ENCODE data around the gene NPIPB8. TPM values are rescaled to one million over a fixed set of nuclear protein-coding genes. Genes with fewer than 3 reads are reported as not detected.
"Not testable (repeated sequence)": the region's sequence is repeated elsewhere in the genome, so short reads cannot be mapped to it uniquely, and the experiment has no call there.

Gene NPIPB8
- polyA plus RNA-seq (2013, experiment 1 of 4): not detected
- 0.27 TPM for polyA plus RNA-seq (2013, experiment 2 of 4)
- polyA plus RNA-seq (2013, experiment 3 of 4): not detected
- polyA plus RNA-seq (2013, experiment 4 of 4): not detected

- not testable (repeated sequence) for H3K4me3 ChIP-seq (ENCODE audit: insufficient read depth, low read depth, low read length); H3K27me3 ChIP-seq (ENCODE audit: control insufficient read depth, insufficient read depth, low read length, poor library complexity, severe bottlenecking)
These were observed at the start of gene NPIPB8 for GRCh38 chr16:28637765-28638164. TSS of gene NPIPB8 (plus strand) at chr16:28638065. CDS start at chr16:28638361, 296 bp downstream.

GRCh38 chr16:28589069-28589468 lies 48.8 kb upstream of the NPIPB8 start:
- Histone ChIP-seq H3K9me3 (ENCODE audit: control insufficient read depth, low read length) (no peaks in the 10 kb centered on the region), H3K4me3 (ENCODE audit: insufficient read depth, low read depth, low read length) (no peak overlapping the region), H3K27ac (ENCODE audit: insufficient read depth, low read depth, low read length, poor library complexity, severe bottlenecking) (no peak overlapping the region), H3K36me3 (ENCODE audit: control insufficient read depth, insufficient read depth, low read length) (peaks cover 17% of the 10 kb centered on the region), H3K4me1 (ENCODE audit: control insufficient read depth, insufficient read depth, low read length) (no peaks in the 10 kb centered on the region), H3K27me3 (ENCODE audit: control insufficient read depth, insufficient read depth, low read length, poor library complexity, severe bottlenecking) (no peaks in the 10 kb centered on the region)
- WGBS, 2 experiments: 90 to 92% methylated on average over 8 of the region's 8 CpGs

More at GRCh38 chr16:28637765-28638164, at the start of gene NPIPB8:
- not testable (repeated sequence) for H3K4me1 ChIP-seq (ENCODE audit: control insufficient read depth, insufficient read depth, low read length); H3K27ac ChIP-seq (ENCODE audit: insufficient read depth, low read depth, low read length, poor library complexity, severe bottlenecking); H3K36me3 ChIP-seq (ENCODE audit: control insufficient read depth, insufficient read depth, low read length); H3K9me3 ChIP-seq (ENCODE audit: control insufficient read depth, low read length)
- no CpG with 5 or more reads among the region's 1 CpG for WGBS, 2 experiments

GRCh38 chr16:28589930-28590329 lies 47.9 kb upstream of the NPIPB8 start:
- H3K4me3 ChIP-seq (ENCODE audit: insufficient read depth, low read depth, low read length): no peak overlapping the region

GRCh38 chr16:28590384-28591340 lies 47.2 kb upstream of the NPIPB8 start:
- Histone ChIP-seq H3K27ac (ENCODE audit: insufficient read depth, low read depth, low read length, poor library complexity, severe bottlenecking) (no peak overlapping the region), H3K27me3 (ENCODE audit: control insufficient read depth, insufficient read depth, low read length, poor library complexity, severe bottlenecking) (no peaks in the 10 kb centered on the region), H3K9me3 (ENCODE audit: control insufficient read depth, low read length) (no peaks in the 10 kb centered on the region), H3K4me3 (ENCODE audit: insufficient read depth, low read depth, low read length) (no peak overlapping the region), H3K4me1 (ENCODE audit: control insufficient read depth, insufficient read depth, low read length) (no peaks in the 10 kb centered on the region), H3K36me3 (ENCODE audit: control insufficient read depth, insufficient read depth, low read length) (peaks cover 12% of the 10 kb centered on the region)
- WGBS, 2 experiments: 93 to 94% methylated on average over 22 of the region's 22 CpGs

More at GRCh38 chr16:28589930-28590329, 47.9 kb upstream of the NPIPB8 start:
- H3K36me3 ChIP-seq (ENCODE audit: control insufficient read depth, insufficient read depth, low read length): peaks cover 17% of the 10 kb centered on the region
- H3K27me3 ChIP-seq (ENCODE audit: control insufficient read depth, insufficient read depth, low read length, poor library complexity, severe bottlenecking): no peaks in the 10 kb centered on the region
- no peak overlapping the region for H3K27ac ChIP-seq (ENCODE audit: insufficient read depth, low read depth, low read length, poor library complexity, severe bottlenecking)
- no peaks in the 10 kb centered on the region for H3K4me1 ChIP-seq (ENCODE audit: control insufficient read depth, insufficient read depth, low read length)
- no peaks in the 10 kb centered on the region for H3K9me3 ChIP-seq (ENCODE audit: control insufficient read depth, low read length)
- 95 to 96% methylated on average over 13 of the region's 13 CpGs for WGBS, 2 experiments

GRCh38 chr16:28591355-28591754 lies 46.5 kb upstream of the NPIPB8 start:
- Histone ChIP-seq H3K9me3 (ENCODE audit: control insufficient read depth, low read length) (no peaks in the 10 kb centered on the region), H3K36me3 (ENCODE audit: control insufficient read depth, insufficient read depth, low read length) (peaks cover 7% of the 10 kb centered on the region), H3K27ac (ENCODE audit: insufficient read depth, low read depth, low read length, poor library complexity, severe bottlenecking) (no peak overlapping the region), H3K4me1 (ENCODE audit: control insufficient read depth, insufficient read depth, low read length) (no peaks in the 10 kb centered on the region), H3K27me3 (ENCODE audit: control insufficient read depth, insufficient read depth, low read length, poor library complexity, severe bottlenecking) (no peaks in the 10 kb centered on the region), H3K4me3 (ENCODE audit: insufficient read depth, low read depth, low read length) (no peak overlapping the region)
- 94 to 95% methylated on average over 6 of the region's 6 CpGs for WGBS, 2 experiments

- H3K36me3 ChIP-seq (ENCODE audit: control insufficient read depth, insufficient read depth, low read length): peaks cover 7% of the 10 kb centered on the region
- H3K9me3 ChIP-seq (ENCODE audit: control insufficient read depth, low read length): no peaks in the 10 kb centered on the region
- peaks cover 8% of the 10 kb centered on the region for H3K4me1 ChIP-seq (ENCODE audit: control insufficient read depth, insufficient read depth, low read length)
- no peaks in the 10 kb centered on the region for H3K27me3 ChIP-seq (ENCODE audit: control insufficient read depth, insufficient read depth, low read length, poor library complexity, severe bottlenecking)
- no peak overlapping the region for H3K4me3 ChIP-seq (ENCODE audit: insufficient read depth, low read depth, low read length)
- no peak overlapping the region for H3K27ac ChIP-seq (ENCODE audit: insufficient read depth, low read depth, low read length, poor library complexity, severe bottlenecking)
- WGBS, 2 experiments: 94 to 96% methylated on average over 5 of the region's 5 CpGs
These were observed 45.4 kb upstream of the NPIPB8 start for GRCh38 chr16:28592511-28592910.

GRCh38 chr16:28592979-28593553 lies 44.8 kb upstream of the NPIPB8 start:
- Histone ChIP-seq H3K27ac (ENCODE audit: insufficient read depth, low read depth, low read length, poor library complexity, severe bottlenecking) (no peak overlapping the region), H3K4me3 (ENCODE audit: insufficient read depth, low read depth, low read length) (no peak overlapping the region), H3K4me1 (ENCODE audit: control insufficient read depth, insufficient read depth, low read length) (peaks cover 12% of the 10 kb centered on the region), H3K36me3 (ENCODE audit: control insufficient read depth, insufficient read depth, low read length) (peaks cover 7% of the 10 kb centered on the region), H3K9me3 (ENCODE audit: control insufficient read depth, low read length) (no peaks in the 10 kb centered on the region), H3K27me3 (ENCODE audit: control insufficient read depth, insufficient read depth, low read length, poor library complexity, severe bottlenecking) (no peaks in the 10 kb centered on the region)
- WGBS, 2 experiments: 92 to 95% methylated on average over 12 to 13 of the region's 13 CpGs

- peaks cover 12% of the 10 kb centered on the region for H3K4me1 ChIP-seq (ENCODE audit: control insufficient read depth, insufficient read depth, low read length)
- not testable (repeated sequence) for H3K27ac ChIP-seq (ENCODE audit: insufficient read depth, low read depth, low read length, poor library complexity, severe bottlenecking); H3K4me3 ChIP-seq (ENCODE audit: insufficient read depth, low read depth, low read length); H3K27me3 ChIP-seq (ENCODE audit: control insufficient read depth, insufficient read depth, low read length, poor library complexity, severe bottlenecking); H3K9me3 ChIP-seq (ENCODE audit: control insufficient read depth, low read length); H3K36me3 ChIP-seq (ENCODE audit: control insufficient read depth, insufficient read depth, low read length)
- 98% methylated on average over 4 to 5 of the region's 6 CpGs for WGBS, 2 experiments
These were observed 42.4 kb upstream of the NPIPB8 start for GRCh38 chr16:28595451-28595850.

GRCh38 chr16:28596115-28596630 lies 41.7 kb upstream of the NPIPB8 start:
- no peaks in the 10 kb centered on the region for H3K9me3 ChIP-seq (ENCODE audit: control insufficient read depth, low read length)
- WGBS, 2 experiments: 83 to 88% methylated on average over 8 of the region's 8 CpGs
- no peaks in the 10 kb centered on the region for H3K36me3 ChIP-seq (ENCODE audit: control insufficient read depth, insufficient read depth, low read length)
- H3K4me3 ChIP-seq (ENCODE audit: insufficient read depth, low read depth, low read length): no peak overlapping the region
- H3K27me3 ChIP-seq (ENCODE audit: control insufficient read depth, insufficient read depth, low read length, poor library complexity, severe bottlenecking): no peaks in the 10 kb centered on the region
- no peak overlapping the region for H3K27ac ChIP-seq (ENCODE audit: insufficient read depth, low read depth, low read length, poor library complexity, severe bottlenecking)
- peaks cover 12% of the 10 kb centered on the region for H3K4me1 ChIP-seq (ENCODE audit: control insufficient read depth, insufficient read depth, low read length)
